GM12891 (cell line): ENCODE results near the gene FBXW9.

ENCODE experiments used
- POLR2A ChIP-seq: IDR thresholded peaks from 2 replicates; pipeline ENCODE4 v1.6.1; 2011; ENCODE audit warnings: low read depth, low read length, control low read depth
- POLR2AphosphoS5 ChIP-seq: IDR thresholded peaks from 2 replicates; pipeline ENCODE4 v1.6.1; 2011; ENCODE audit warnings: low read depth, low read length, control low read depth
- POU2F2 ChIP-seq: IDR thresholded peaks from 2 replicates; pipeline ENCODE4 v1.6.1; 2011; ENCODE audit warnings: low read depth, mild to moderate bottlenecking, control low read depth, low read length, moderate library complexity
- SPI1 ChIP-seq: IDR thresholded peaks from 2 replicates; pipeline ENCODE4 v1.6.1; 2011; ENCODE audit warnings: low read depth, low read length, control low read depth
- TAF1 ChIP-seq: IDR thresholded peaks from 2 replicates; pipeline ENCODE4 v1.6.1; 2011; ENCODE audit warnings: low read depth, low read length, control low read depth

DNA sequence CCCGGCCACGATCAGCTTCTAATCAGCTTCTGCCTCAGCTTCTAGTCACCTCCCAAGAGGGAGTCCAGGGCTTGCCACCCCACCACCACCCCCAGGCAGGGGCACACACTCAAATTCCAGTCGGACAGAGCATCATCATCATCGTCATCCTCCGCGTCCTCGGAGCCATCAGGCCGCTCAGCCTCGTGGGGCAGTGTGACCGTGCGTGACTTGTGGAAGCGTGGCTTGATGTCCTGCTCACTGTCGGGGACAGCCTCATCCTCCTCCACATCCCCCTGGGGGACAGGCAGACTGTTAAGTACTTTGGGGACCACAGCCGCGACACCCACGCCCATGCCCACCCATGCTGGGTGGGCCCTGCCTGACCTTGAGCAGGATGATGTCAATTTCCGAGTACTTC is 14.8 kb upstream of the FBXW9 start:
- TF ChIP-seq POLR2AphosphoS5 (no peak), POLR2A (no peak), TAF1 (no peak), SPI1 (no peak), POU2F2 (no peak)
